GM18858 (cell line): ENCODE results near the gene GIPC1.
"Not testable (repeated sequence)": the region's sequence is repeated elsewhere in the genome, so short reads cannot be mapped to it uniquely, and the experiment has no call there.

Source experiments
- ATAC-seq: cut with Tn5 transposase; IDR thresholded peaks from one replicate; pipeline ENCODE4 v1.9.1; 2021; ENCODE audit not compliant: unreplicated experiment

Gene GIPC1

GRCh38 chr19:14473073-14473977 lies 22.6 kb downstream of the GIPC1 start:
- no peak for ATAC-seq

GRCh38 chr19:14472202-14472938 lies 23.6 kb downstream of the GIPC1 start:
- ATAC-seq: no peak

- ATAC-seq: no peak
Measured at GRCh38 chr19:14471436-14472187, 24.3 kb downstream of the GIPC1 start.

- ATAC-seq: no peak
Measured at GRCh38 chr19:14470031-14470876, 25.7 kb downstream of the GIPC1 start.

GRCh38 chr19:14467816-14468215 lies 28.1 kb downstream of the GIPC1 start:
- ATAC-seq: no peak

- no peak for ATAC-seq
Measured at GRCh38 chr19:14467391-14467790, 28.5 kb downstream of the GIPC1 start.

- no peak for ATAC-seq
Measured at GRCh38 chr19:14463747-14464146, 32.2 kb downstream of the GIPC1 start.

- ATAC-seq: not testable (repeated sequence)
Measured at GRCh38 chr19:14462401-14462800, 33.5 kb downstream of the GIPC1 start.

- no peak for ATAC-seq
Measured at GRCh38 chr19:14460935-14461334, 35.0 kb downstream of the GIPC1 start.

- ATAC-seq: no peak
Measured at GRCh38 chr19:14459703-14460102, 36.2 kb downstream of the GIPC1 start.

GRCh38 chr19:14452303-14452702 lies 43.6 kb downstream of the GIPC1 start:
- not testable (repeated sequence) for ATAC-seq

GRCh38 chr19:14450876-14451275 lies 45.1 kb downstream of the GIPC1 start:
- ATAC-seq: no peak

GRCh38 chr19:14450168-14450874 lies 45.6 kb downstream of the GIPC1 start:
- no peak for ATAC-seq

GRCh38 chr19:14449321-14449720 lies 46.6 kb downstream of the GIPC1 start:
- no peak for ATAC-seq

- no peak for ATAC-seq
Measured at GRCh38 chr19:14446336-14447036, 49.4 kb downstream of the GIPC1 start.

- no peak for ATAC-seq
Measured at GRCh38 chr19:14443632-14444216, 52.2 kb downstream of the GIPC1 start.

- no peak for ATAC-seq
Measured at GRCh38 chr19:14442891-14443631, 52.9 kb downstream of the GIPC1 start.
